D721Med (cell line): ENCODE data around the gene CEACAM4.

Experiments
- DNase-seq: peaks from one replicate; pipeline ENCODE4 v3.0.0; 2011; ENCODE audit warnings: low spot score; ENCODE audit not compliant: insufficient read length
- FAIRE-seq: peaks from 2 replicates; lab custom pipeline; 2011; peaks lifted over from hg19 to GRCh38; lab: Jason Lieb, UNC
- CTCF ChIP-seq: IDR thresholded peaks from 2 replicates; pipeline ENCODE4 v1.5.1; 2012; ENCODE audit warnings: mild to moderate bottlenecking, control low read depth; ENCODE audit not compliant: insufficient read depth; ENCODE audit errors: missing control alignments

Gene CEACAM4

GRCh38 chr19:41619018-41619556 lies 7.8 kb downstream of the CEACAM4 start:
- no peak for TF ChIP-seq CTCF
- FAIRE-seq (no peak), DNase-seq (no peak)

DNA sequence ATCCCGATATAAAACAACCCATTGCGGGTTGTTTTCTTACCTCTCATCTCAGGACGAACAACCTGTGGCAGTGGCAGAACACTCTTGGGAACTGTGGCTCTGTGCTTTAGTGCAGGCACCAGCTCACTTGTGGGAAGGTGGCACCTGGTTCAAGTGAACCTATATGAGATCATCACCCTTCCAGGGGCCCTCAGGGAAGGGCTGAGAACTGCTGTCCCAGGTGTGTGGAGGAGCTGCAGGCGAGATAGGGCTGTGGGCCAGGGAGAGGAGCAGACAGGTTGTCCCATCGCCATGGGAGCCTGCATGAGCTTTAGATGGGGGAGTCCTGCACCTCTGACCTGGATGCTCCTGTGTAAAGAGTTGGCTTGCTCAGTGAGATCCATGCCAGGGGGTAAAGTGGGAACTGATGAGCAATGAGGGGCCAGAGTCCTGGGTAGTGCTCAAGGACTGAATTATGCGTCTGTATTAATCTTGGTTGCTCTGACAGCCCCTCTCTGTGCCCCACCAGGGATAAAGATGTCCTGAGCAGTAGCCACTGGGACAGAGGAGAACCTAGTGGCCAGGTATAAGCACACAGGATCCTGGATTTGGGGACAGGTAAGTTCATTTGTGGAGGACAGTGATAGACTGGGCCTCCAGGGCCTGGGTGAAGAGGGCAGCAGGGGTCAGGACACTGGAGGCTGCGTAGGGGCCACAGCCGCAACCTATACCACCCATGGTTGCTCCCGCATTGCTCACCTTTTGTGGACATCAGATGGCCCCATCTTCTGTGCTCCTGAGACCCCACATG lies 8.7 kb downstream of the CEACAM4 start:
- DNase-seq (no peak), FAIRE-seq (no peak)
- no peak for TF ChIP-seq CTCF

GRCh38 chr19:41616792-41617621 lies 9.9 kb downstream of the CEACAM4 start:
- TF ChIP-seq CTCF = no peak
- FAIRE-seq (no peak), DNase-seq (no peak)

- no peak for TF ChIP-seq CTCF
- no peak for FAIRE-seq
- no peak for DNase-seq
These were observed 11.7 kb downstream of the CEACAM4 start for GRCh38 chr19:41615207-41615606.

DNA sequence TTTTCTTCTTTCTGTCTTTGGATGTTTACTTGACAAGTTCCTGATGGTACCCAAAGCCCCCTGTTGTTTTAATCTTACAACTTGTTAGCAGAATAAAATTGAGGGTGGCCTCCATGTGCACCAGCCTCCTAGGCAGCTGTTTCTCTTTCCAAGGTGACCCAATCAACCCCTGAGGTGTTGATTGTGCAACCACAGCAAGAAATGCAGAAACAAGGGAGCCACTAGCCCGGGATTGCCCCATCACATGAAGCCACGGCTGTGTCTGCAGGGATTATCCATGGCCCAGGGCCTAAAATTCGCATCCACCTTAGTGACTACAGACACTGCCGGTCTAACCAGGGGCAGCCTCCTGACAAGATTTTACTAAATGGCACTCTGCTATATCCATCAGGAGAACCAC lies 14.4 kb downstream of the CEACAM4 start:
- no peak for FAIRE-seq
- DNase-seq = no peak
- TF ChIP-seq CTCF = no peak

GRCh38 chr19:41610789-41611188 lies 16.1 kb downstream of the CEACAM4 start:
- no peak for TF ChIP-seq CTCF
- FAIRE-seq (no peak), DNase-seq (no peak)
